Epithelial cell of prostate (primary cell): ENCODE data around the gene ID2.
"Not testable (repeated sequence)": the region's sequence is repeated elsewhere in the genome, so short reads cannot be mapped to it uniquely, and the experiment has no call there.

Experiments used
- DNase-seq: peaks from one replicate; pipeline ENCODE4 v3.0.0-alpha.2; 2011; ENCODE audit warnings: low read depth, low spot score
- H3K27ac ChIP-seq: fragments of 450-650 bp; 2 replicates; pipeline ENCODE4 v1.5.1; 2017; ENCODE audit warnings: mild to moderate bottlenecking

Gene ID2

GRCh38 chr2:8721410-8721809 is 39.6 kb downstream of the ID2 start:
- no peak overlapping the region for H3K27ac ChIP-seq
- DNase-seq, result no peak

- no peak overlapping the region for H3K27ac ChIP-seq
- DNase-seq, result no peak
Observed at GRCh38 chr2:8722986-8723385, 41.1 kb downstream of the ID2 start.

GRCh38 chr2:8725838-8726237 is 44.0 kb downstream of the ID2 start:
- no peak for DNase-seq
- no peak overlapping the region for H3K27ac ChIP-seq

GRCh38 chr2:8728305-8729015 is 46.6 kb downstream of the ID2 start:
- DNase-seq, result no peak
- H3K27ac ChIP-seq, result no peak overlapping the region

DNA sequence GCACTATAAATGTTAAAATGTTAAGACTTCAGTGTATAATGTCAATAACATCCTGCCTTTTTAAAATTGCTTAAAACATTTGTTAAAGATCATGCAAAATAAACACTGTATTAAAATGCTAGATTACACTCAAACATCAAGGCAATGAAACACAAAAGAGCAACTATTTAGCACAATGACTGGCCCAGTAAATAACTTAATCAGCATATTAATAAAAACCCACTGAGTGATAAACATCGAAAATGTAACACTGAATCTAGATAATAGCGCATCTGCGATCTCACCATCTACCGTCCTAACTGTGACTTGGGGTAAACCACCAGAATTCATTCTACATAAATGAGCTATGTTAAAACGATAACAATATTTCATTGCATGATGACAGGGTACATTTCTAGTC is 47.2 kb downstream of the ID2 start:
- DNase-seq, H3K27ac ChIP-seq: not testable (repeated sequence)

GRCh38 chr2:8729939-8730338 is 48.1 kb downstream of the ID2 start:
- no peak overlapping the region for H3K27ac ChIP-seq
- no peak for DNase-seq

GRCh38 chr2:8732601-8733000 is 50.7 kb downstream of the ID2 start:
- DNase-seq, result no peak
- no peak overlapping the region for H3K27ac ChIP-seq
